Suprapubic skin (tissue), 3 donors: Measurements from ENCODE around the gene ALCAM.

ENCODE experiments used
- EP300 ChIP-seq: sonication (generic); formaldehyde crosslinking; IDR thresholded peaks from one replicate; pipeline ENCODE4 v1.6.1; 2017; ENCODE audit warnings: antibody characterized with exemption
- POLR2A ChIP-seq, 2 donors: fragments of 450-650 bp; IDR thresholded peaks; one replicate each; pipeline ENCODE4 v1.6.1; 2017; ENCODE audit warnings: antibody characterized with exemption in 2 of 2, mild to moderate bottlenecking in 2 of 2, moderate library complexity in 2 of 2
- TF ChIP-seq, protein P1 (sequence below), 2 donors: fragments of 200-600 bp in 1 of 2; fragments of 450-650 bp in 1 of 2; sonication (generic) in 1 of 2; IDR thresholded peaks; one replicate each; pipeline ENCODE4 v1.5.1; 2016 to 2019; ENCODE audit warnings: antibody characterized with exemption in 2 of 2, mild to moderate bottlenecking in 1 of 2, moderate library complexity in 1 of 2

GRCh38 chr3:105440113-105440512, 73.4 kb downstream of the ALCAM start:
- no peak for TF ChIP-seq EP300
- TF ChIP-seq, protein P1, sequence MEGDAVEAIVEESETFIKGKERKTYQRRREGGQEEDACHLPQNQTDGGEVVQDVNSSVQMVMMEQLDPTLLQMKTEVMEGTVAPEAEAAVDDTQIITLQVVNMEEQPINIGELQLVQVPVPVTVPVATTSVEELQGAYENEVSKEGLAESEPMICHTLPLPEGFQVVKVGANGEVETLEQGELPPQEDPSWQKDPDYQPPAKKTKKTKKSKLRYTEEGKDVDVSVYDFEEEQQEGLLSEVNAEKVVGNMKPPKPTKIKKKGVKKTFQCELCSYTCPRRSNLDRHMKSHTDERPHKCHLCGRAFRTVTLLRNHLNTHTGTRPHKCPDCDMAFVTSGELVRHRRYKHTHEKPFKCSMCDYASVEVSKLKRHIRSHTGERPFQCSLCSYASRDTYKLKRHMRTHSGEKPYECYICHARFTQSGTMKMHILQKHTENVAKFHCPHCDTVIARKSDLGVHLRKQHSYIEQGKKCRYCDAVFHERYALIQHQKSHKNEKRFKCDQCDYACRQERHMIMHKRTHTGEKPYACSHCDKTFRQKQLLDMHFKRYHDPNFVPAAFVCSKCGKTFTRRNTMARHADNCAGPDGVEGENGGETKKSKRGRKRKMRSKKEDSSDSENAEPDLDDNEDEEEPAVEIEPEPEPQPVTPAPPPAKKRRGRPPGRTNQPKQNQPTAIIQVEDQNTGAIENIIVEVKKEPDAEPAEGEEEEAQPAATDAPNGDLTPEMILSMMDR (IDR thresholded peaks at IDR 0.05) = no peak
- no peak for TF ChIP-seq POLR2A (IDR thresholded peaks at IDR 0.05)
